ENCODE measurements around the gene SELENOV.
A peak's percentile ranks its signal among the peaks of the same experiment; 100 is the strongest.

SELENOV gene

DNA sequence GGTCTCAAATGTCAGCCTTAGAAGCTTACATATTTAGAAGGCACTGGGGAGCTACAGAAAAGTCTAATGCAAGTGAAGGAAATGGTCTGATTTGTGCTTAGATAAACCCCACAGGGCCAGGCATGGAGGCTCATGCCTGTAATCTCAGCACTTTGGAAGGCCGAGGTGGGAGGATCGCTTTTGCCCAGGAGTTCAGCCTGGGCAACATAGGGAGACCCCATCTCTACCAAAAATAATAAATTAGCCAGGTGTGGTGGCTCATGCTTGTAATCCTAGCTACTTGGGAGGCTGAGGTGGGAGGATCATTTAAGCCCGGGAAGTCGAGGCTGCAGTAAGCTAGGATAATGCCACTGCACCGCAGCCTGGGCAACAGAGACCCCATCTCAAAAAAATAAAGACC, 18.9 kb upstream of the SELENOV start:
- DNase-seq: no peak

DNA sequence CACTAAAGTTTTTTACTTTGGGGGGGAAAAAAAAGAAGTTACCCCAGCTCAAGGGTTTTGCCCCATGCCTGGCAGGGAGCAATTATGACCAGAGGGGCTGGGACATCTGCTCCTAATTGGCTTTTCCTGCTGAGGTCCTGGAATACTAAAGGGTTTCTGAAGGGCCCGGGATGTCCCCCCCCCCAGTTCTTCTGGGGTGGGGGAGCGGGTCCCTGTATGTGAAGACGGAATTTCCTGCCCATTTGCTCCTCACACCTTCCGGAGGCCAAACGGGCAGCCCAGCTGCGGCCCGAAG, 17.3 kb upstream of the SELENOV start:
- no peak for DNase-seq

DNA sequence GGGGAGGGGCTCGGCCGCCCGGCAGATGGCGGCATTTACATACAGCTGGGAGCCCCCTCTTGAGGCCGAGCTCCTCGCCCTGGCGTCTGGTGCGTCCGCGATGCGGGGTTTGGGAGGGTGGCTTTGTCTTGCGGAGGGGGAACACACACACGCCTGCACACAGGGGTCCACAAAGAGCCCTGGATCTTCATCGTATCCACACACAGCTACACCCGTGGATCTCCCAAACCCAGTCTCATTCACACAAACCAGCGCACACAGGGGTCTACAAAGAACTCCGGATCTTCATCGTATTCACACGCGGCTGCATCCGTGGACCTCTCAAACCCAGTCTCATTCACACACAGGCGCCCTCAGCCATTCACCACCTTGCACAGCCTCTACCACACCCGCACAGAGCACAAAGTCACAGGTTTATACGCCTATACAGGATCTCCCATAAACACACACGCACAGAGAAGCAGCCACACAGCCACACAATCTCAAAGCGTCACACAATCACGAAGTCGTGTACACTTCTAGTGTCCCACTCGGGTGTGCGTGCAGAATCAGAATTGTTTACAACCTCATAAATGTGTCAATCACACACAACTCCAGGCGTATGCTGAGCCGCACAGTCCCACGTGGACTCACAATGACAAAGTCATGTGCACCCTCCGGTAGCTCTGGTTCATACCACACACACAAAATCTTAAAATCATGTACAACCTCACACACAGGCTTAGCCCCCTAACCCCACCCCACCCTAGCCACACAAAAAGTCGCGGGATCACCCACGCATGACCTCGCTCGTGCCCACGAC, 16.7 kb upstream of the SELENOV start:
- peak; percentile 60 for DNase-seq

DNA sequence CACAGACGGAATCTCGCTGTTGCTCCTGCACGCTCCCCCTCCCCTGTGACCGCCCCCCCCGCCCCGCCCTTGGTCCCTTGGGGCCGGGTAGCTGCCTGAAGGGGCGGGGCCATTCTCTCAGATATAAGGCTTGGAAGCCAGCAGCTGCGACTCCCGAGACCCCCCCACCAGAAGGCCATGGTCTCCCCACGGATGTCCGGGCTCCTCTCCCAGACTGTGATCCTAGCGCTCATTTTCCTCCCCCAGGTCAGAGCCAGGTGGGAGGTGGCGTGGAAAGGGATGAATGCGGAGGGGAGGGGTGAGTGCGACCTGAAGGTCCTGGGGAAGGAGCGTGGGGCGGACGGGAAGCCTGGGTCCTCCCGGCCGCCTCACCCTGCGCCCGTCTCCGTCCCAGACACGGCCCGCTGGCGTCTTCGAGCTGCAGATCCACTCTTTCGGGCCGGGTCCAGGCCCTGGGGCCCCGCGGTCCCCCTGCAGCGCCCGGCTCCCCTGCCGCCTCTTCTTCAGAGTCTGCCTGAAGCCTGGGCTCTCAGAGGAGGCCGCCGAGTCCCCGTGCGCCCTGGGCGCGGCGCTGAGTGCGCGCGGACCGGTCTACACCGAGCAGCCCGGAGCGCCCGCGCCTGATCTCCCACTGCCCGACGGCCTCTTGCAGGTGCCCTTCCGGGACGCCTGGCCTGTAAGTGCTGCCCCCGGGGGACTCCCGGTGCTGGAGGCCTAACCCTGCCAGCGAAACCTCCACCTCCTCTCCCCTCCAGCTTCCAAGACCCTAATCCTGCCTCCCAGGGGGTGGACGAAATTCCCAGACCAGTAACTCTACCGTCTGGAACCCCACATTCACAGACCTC, 15.9 kb upstream of the SELENOV start, which contains the start of gene DLL3:
Gene DLL3 (plus strand): TSS at position 150 of the 845 bp plus-strand sequence. CDS start 28 bp downstream, at position 178.
- no peak for DNase-seq

DNA sequence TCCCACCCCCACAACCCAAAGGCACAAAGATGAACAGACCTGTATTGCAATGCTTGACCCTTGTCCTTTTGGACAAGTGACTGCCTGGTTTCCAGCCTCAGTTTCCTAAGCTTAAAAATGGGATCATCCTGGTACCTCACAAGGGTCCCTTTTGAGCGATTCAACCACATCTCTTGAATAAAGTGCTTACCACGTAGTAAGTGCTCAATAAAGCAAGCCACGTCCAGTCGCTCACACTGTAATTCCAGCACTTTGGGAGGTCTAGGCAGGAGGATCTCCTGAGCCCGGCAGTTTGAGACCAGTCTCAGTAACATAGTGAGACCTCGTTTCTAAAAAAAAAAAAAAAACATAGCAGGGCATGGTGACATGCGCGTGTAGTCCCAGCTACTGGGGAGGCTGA, 15.0 kb upstream of the SELENOV start:
- no peak for DNase-seq

DNA sequence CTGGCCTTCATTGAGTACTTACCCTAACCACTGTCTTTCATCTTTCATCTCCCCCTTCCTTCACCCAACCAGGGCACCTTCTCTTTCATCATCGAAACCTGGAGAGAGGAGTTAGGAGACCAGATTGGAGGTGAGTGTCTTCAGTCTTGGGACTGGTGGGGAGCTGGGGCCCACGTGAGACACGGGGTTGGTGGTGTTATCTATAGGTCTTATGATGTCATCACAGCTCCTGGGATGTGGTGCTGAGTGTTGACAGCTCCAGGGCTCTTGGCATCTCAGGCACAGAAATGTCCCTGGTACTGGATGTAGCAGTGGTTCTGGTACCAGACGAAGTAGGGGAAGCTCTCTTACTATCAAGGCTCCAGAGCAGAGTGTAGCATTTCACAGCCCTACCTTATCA, 14.4 kb upstream of the SELENOV start:
- no peak for DNase-seq

DNA sequence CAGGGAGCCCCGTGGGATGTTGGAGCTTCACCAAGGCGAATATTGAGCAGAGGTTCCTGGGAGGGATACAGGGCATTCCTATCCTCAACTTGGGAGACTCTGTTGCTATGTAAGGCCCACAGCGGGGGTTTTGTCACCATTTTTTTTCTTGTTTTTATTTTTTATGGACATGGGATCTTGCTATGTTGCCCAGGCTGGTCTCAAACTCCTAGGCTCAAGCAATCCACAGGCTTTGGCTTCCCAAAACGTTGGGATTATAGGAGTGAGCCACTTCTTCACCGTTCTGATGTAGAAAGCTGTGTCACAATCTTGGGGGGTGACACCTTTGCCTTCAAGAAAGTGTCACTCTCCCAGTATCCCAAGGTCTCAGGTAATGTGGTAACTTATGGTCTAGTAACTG, 13.6 kb upstream of the SELENOV start:
- no peak for DNase-seq

DNA sequence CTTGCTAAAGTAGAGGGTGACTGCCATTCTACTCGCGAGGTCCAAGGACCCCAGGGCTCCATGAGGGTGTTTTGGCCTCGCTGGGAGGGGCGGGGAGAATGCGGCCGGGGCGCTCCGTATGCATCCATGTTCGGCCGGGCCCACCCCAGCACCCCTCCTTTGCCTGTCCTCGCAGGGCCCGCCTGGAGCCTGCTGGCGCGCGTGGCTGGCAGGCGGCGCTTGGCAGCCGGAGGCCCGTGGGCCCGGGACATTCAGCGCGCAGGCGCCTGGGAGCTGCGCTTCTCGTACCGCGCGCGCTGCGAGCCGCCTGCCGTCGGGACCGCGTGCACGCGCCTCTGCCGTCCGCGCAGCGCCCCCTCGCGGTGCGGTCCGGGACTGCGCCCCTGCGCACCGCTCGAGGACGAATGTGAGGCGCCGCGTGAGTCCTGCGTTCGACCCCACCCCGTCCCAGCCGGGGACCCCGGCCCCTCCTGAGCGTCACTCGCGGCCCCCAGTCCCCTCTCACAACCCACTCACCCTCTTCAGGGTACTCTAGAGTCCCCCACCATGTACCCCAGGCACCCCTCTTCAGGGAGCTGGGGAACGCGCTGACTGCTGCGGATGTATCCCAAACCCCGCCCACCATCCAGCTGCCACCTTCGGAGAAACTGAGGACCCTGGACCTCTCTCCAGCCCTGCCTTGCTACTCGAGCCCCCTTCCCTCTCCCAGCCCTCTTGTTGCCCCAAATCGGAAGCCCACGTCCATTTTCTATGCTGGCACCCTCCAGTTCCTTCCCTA, 12.1 kb upstream of the SELENOV start:
- DNase-seq: peak; percentile 71

DNA sequence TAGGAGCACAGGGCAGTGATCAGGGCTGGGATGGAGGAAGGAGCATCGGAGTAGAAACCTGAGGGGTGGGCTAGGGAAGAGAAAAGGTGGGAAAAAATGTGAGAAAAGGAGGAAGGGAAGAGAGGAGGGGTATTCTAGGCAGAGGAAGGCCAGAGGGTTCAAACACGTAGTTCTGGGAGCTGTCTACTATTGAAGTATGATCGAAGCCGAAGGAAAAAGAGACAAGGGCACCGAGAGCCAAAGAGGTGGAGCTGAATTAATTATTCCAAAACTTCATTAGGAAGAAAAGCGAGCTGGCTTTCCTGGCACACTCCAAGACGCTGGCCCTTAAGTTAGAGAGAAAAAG, 8.4 kb upstream of the SELENOV start:
- DNase-seq: no peak

DNA sequence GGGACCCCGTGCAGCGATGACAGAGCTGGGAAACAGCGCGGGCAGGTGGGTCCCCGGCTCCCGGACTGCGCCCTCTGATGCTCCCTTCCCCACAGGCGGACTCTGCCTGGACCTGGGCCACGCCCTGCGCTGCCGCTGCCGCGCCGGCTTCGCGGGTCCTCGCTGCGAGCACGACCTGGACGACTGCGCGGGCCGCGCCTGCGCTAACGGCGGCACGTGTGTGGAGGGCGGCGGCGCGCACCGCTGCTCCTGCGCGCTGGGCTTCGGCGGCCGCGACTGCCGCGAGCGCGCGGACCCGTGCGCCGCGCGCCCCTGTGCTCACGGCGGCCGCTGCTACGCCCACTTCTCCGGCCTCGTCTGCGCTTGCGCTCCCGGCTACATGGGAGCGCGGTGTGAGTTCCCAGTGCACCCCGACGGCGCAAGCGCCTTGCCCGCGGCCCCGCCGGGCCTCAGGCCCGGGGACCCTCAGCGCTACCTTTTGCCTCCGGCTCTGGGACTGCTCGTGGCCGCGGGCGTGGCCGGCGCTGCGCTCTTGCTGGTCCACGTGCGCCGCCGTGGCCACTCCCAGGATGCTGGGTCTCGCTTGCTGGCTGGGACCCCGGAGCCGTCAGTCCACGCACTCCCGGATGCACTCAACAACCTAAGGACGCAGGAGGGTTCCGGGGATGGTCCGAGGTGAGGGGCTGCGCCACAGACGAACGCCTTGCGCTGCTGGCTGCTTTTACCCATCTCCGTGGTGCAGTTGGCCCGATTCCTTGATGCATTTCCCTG, 7.8 kb upstream of the SELENOV start:
- DNase-seq: peak; percentile 65

DNA sequence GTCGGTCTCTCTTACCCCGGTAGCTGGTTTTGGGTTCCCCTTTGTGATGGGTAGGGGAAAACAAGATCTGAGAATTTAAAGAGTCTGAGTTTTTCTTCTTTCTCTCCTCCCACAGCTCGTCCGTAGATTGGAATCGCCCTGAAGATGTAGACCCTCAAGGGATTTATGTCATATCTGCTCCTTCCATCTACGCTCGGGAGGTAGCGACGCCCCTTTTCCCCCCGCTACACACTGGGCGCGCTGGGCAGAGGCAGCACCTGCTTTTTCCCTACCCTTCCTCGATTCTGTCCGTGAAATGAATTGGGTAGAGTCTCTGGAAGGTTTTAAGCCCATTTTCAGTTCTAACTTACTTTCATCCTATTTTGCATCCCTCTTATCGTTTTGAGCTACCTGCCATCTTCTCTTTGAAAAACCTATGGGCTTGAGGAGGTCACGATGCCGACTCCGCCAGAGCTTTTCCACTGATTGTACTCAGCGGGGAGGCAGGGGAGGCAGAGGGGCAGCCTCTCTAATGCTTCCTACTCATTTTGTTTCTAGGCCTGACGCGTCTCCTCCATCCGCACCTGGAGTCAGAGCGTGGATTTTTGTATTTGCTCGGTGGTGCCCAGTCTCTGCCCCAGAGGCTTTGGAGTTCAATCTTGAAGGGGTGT, 7.1 kb upstream of the SELENOV start:
- no peak for DNase-seq

DNA sequence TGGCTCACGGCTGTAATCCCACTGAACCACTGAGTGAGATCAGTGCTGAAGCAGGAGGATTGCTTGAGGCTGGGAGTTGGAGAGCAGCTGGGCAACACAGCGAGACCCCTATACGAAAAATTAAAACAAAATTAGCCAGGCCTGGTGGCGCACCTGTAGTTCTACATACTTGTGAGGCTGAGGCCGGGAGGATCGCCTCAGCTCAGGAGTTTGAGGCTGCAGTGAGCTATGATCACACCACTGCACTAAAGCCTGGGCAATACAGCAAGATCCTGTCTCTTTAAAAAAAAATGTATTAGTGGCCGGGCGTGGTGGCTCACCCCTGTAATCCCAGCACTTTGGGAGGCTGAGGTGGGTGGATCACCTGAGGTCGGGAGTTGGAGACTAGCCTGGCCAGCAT, 6.3 kb upstream of the SELENOV start:
- DNase-seq: no peak

DNA sequence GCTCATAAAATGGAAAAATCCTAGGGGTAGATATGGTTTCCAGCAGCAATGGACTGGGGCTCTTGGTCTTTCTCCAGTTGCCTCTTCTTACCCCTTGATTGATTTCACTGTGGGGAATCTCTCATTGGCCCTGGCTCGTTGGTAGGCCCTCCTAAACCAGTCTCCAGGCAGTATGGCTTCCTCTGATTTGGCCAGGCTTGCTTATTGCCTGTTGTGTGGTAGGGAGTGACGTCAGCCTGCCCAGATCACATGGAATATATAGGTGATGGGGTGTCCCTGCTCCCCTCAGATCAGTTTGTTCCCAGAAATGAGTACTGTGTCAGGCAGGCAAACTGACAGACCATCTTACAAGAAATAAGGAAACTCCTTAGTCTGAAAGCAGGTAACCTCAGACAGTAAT, 5.7 kb upstream of the SELENOV start:
- no peak for DNase-seq

DNA sequence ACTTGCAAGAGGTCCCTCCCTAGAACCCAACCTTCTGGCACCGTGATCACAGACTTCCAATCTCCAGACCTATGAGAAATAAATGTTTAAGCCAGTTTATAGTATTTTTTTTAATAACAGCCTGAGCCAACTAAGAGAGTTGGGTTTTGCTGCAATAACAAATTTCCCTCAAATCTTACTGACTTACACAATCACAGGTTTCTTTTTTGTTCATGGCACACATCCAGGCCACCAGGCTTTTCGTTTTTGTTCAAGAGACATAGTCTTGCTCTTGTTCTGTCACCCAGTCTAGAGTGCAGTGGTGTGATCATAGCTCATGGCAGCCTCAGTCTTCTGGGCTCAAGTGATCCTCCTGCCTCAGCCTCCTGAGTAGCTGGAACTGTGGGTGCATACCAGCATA, 2.0 kb upstream of the SELENOV start:
- DNase-seq: no peak

DNA sequence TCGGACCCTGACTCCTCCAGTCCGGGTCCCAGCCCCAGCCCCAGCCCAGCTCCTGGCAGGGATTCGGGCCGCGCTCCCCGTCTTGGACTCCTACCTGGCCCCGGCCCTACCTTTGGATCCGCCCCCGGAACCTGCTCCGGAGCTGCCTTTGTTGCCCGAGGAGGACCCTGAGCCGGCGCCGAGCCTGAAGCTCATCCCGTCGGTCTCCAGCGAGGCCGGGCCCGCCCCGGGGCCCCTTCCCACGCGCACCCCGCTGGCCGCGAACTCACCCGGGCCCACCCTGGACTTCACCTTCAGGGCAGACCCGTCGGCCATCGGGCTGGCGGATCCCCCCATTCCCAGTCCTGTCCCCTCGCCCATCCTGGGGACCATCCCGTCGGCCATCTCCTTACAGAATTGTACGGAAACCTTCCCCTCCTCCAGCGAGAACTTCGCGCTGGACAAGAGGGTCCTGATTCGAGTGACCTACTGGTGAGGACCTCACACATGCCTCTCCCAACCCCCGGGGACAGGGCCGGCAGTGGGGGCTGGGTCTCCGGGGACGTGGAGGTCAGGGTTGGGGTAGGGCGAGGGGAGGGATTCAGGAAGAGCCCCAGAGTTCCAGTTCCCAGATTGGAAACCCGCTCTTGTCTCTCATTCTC, 732 bp downstream of the SELENOV start:
- no peak for DNase-seq

DNA sequence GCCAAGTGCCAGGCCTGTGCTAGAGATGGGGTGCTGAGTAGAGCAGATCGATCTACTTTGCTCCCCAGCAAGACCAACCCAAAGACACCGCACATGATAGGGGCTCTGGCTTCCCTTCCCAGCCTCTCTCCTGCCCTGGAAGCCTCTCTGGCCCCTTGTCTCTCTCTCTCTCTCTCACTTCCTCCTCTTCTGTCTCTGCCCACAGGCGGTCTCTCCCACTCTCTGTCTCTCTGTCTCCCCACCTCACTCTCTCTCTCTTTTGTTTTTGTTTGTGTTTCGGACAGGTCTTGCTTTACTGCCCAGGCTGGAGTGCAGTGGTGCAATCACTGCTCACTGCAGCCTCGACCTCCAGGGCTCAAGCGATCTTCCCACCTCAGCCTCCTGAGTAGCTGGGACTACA, 1.3 kb downstream of the SELENOV start:
- DNase-seq: no peak

DNA sequence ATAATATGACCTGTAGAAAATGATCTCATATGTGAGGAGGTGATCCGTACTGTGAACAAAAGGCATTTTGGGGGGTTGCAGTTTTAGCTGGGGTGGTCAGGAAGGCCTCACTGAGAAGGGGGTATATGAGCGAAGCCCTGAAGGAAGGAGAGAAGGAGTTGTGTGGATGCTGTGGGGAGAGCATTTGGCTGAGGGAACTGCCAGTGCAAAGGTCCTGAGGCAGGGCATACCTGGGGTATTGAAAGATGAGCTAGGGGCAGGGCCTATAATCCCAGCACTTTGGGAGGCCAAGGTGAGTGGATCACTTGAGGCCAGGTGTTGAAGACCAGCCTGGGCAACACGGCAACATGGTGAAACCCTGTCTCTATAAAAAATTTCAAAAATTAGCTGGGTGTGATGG, 2.5 kb downstream of the SELENOV start:
- no peak for DNase-seq

DNA sequence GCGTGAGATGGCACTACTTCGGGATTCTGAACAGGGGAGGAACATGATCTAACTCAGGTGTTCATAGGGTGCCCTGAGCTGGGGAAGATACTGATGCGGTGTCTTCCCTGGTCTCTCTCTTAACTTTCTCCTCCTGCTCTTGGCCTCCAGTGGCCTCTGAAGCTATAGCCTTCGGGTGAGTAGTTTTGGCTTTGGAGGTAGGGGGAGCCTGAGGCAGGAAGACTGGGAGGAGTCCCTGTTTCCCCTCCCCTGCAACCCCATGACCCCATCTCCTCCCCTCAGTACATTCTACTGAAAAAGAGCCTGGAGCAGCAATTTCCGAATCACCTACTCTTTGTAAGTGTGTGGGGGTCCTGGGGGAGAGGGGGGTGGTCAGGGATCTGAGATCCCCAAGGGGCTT, 3.5 kb downstream of the SELENOV start:
- DNase-seq: no peak

DNA sequence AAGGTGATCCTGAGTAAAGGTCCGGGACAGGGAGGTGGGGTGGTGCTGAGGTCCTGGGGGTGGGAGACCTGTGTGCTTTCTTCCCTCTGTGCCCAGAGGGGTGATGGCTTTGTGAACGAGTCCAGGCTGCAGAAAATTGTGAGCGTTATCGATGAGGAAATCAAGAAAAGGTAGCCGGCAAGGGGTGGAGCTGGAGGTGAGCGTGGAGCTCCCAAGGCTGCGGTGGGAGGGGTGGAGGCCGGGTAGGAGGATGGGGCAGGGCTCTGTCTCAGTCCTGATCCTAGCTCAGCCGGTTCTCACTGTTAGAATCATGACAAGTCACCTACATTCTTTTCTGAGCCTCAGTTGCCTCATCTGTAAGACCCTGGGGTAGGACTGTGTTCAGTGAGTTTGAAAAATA, 4.0 kb downstream of the SELENOV start:
- no peak for DNase-seq

DNA sequence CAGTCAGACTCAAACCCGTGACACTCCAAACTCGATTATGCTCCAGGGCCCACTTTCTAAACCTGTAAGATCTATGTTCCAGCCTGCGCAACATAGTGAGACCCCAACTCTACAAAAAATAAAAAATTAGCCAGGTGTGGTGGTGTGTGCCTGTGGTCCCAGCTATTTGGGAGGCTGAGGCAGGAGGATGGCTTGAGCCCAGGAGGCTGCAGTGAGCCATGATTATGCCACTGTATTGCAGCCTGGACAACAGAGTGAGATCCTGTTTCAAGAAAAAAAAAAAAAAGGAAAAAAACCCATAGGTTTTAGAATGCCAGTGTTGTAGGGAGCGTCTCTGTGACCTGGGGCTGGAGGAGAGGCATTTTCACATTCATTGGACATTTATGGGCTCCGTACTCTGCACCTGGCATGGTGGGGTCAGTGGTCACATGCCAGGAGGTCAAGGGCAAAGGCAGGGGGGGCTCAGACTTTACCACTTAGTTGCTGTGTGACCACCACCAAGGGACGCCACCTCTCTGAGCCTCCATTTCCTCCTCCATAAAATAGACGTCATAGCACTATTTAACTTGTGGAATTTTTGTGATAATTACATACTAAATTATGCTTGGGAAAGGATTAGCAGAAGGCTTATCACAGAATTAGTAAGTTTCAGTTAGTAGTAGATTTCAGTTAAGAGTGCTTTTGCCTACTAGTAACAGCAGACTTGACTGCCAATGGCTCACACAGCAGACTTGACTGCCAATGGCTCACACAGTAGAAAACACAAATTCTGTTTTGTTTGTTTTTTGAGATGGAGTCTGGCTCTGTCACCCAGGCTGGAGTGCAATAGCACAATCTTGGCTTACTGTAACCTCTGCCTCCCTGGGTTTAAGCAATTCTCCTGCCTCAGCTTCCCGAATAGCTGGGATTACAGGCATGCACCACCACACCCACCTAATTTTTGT, 5.9 kb downstream of the SELENOV start:
- DNase-seq: no peak

DNA sequence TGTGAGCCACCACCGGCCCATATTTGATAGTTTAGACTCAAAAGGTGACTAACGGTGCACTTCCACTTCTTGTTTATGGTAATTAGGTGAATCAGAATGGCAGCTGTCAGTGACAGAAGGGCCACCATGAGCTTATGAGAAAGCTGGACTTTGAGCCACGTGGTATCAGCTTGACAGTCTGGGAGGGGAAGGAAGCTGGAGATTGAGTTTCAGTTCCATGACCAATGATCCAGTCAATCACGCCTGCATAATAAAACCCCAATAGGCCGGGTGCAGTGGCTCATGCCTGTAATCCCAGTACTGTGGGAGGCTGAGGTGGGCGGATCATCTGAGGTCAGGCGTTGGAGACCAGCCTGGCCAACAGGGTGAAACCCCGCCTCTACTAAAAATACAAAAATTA, 9.6 kb downstream of the SELENOV start:
- DNase-seq: no peak

Measured in femur (tissue), 1 donor.